ENCODE results near the gene TVP23A. TPM values are rescaled to one million over a fixed set of nuclear protein-coding genes. Genes with fewer than 3 reads are reported as not detected.

TVP23A gene
- total RNA-seq, 1 experiment from 2014 or later = not detected

DNA sequence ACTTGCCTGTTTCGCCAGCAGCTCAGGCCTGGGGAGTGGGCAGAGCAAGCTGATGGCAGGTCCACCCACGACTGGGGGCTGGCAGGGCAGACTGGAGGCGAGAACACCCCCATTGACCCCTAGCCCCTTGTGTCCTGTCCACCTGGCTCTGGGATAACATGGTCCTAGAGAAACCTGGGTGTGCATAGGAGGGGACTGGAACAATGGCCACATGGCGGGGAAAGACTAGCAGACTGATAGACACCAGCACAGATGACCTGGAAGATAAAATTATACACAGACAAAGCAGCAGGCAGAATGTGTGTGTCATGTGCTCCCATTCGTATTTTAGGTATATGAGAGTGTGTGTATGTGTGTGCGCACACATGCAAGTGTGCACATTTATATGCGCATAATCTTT, 51.5 kb downstream of the TVP23A start:
- no TSS peak for BruUV-seq (replicated peaks)
- intact Hi-C loops (cut with micrococcal nuclease; ENCODE audit: unreplicated experiment) = no loop called here
- H3K9me3 ChIP-seq (ENCODE audit: low read depth, low read length, poor library complexity, severe bottlenecking) = no peaks in the 10 kb centered on the region

DNA sequence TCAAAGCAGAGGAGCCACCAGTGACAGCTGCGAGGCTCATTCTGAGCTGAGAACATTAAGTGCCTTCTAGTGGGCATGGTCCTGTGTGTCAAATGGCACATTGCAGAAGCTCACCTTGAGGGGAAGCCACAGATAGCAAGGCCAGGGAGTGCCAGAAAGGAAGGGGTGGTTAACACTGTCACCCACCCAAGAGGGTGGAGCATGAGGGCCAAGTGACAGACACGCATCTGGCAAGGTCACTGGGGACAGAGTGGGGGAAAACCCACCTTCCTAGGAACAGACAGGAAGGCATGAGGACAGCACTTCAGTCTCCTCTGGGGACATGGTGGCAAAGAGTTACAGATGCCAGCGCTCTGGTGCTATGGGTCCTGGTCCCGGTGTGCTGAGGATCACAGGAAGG, 52.8 kb downstream of the TVP23A start:
- Histone ChIP-seq H3K4me3 (ENCODE audit: low read depth, low read length, poor library complexity, severe bottlenecking) (no peak overlapping the region), H3K9me3 (ENCODE audit: low read depth, low read length, poor library complexity, severe bottlenecking) (no peaks in the 10 kb centered on the region), H3K4me1 (ENCODE audit: insufficient read depth, low read length, poor library complexity, severe bottlenecking) (no peaks in the 10 kb centered on the region), H3K27me3 (replicated peaks; ENCODE audit: insufficient read depth, low read depth, low read length, poor library complexity) (no peaks in the 10 kb centered on the region), H3K36me3 (ENCODE audit: insufficient read depth, low read length, poor library complexity, severe bottlenecking) (peaks cover 4% of the 10 kb centered on the region), H3K27ac (ENCODE audit: low read depth, low read length, poor library complexity, severe bottlenecking) (no peak overlapping the region)
- TF ChIP-seq EZH2 (IDR thresholded peaks at IDR 0.05; ENCODE audit: borderline replicate concordance, low read depth, low read length, poor library complexity, severe bottlenecking) = no peak
- TF ChIP-seq CTCF (conservative IDR thresholded peaks at IDR 0.05; ENCODE audit: low read depth, low read length) = no peak
- POLR2A ChIA-PET (ENCODE audit: low non-redundant PET) = no interaction called here
- CTCF ChIA-PET = no interaction called here
- no peak for DNase-seq (ENCODE audit: low spot score)
- intact Hi-C loops (cut with micrococcal nuclease; ENCODE audit: unreplicated experiment) = no loop called here
- BruUV-seq (replicated peaks) = no TSS peak

More for the DNA sequence above, 51.5 kb downstream of the TVP23A start:
- ChIA-PET POLR2A (ENCODE audit: low non-redundant PET) (no interaction called here), CTCF (no interaction called here)
- DNase-seq (ENCODE audit: low spot score) = no peak
- Histone ChIP-seq H3K27me3 (replicated peaks; ENCODE audit: insufficient read depth, low read depth, low read length, poor library complexity) (no peaks in the 10 kb centered on the region), H3K4me3 (ENCODE audit: low read depth, low read length, poor library complexity, severe bottlenecking) (no peak overlapping the region), H3K27ac (ENCODE audit: low read depth, low read length, poor library complexity, severe bottlenecking) (no peak overlapping the region), H3K36me3 (ENCODE audit: insufficient read depth, low read length, poor library complexity, severe bottlenecking) (no peaks in the 10 kb centered on the region), H3K4me1 (ENCODE audit: insufficient read depth, low read length, poor library complexity, severe bottlenecking) (no peaks in the 10 kb centered on the region)
- TF ChIP-seq EZH2 (IDR thresholded peaks at IDR 0.05; ENCODE audit: borderline replicate concordance, low read depth, low read length, poor library complexity, severe bottlenecking) (no peak), CTCF (conservative IDR thresholded peaks at IDR 0.05; ENCODE audit: low read depth, low read length) (no peak)

DNA sequence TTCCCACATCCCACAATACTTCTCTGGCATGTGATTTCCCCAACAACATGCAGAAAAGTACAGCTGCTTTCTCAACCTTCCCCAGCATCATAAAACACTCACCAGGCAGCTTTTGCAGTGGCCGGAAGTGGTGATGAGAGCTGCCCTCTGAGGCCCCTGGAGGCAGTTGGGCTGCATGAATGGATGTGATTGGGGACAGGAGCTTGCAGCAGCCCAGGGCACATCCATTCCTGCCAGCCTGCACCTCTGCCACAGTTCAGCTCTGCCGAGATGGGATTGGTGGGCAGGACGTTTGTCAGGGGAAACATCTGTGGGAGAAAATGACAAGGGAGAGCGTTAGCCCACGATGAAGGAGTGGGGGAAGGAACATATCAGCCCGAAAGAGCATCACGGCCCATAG, 55.1 kb downstream of the TVP23A start:
- no TSS peak for BruUV-seq (replicated peaks)
- Histone ChIP-seq H3K36me3 (ENCODE audit: insufficient read depth, low read length, poor library complexity, severe bottlenecking) (peaks cover 4% of the 10 kb centered on the region), H3K4me3 (ENCODE audit: low read depth, low read length, poor library complexity, severe bottlenecking) (no peak overlapping the region), H3K27me3 (replicated peaks; ENCODE audit: insufficient read depth, low read depth, low read length, poor library complexity) (no peaks in the 10 kb centered on the region), H3K27ac (ENCODE audit: low read depth, low read length, poor library complexity, severe bottlenecking) (no peak overlapping the region), H3K9me3 (ENCODE audit: low read depth, low read length, poor library complexity, severe bottlenecking) (no peaks in the 10 kb centered on the region), H3K4me1 (ENCODE audit: insufficient read depth, low read length, poor library complexity, severe bottlenecking) (no peaks in the 10 kb centered on the region)
- CTCF ChIA-PET = no interaction called here
- TF ChIP-seq EZH2 (IDR thresholded peaks at IDR 0.05; ENCODE audit: borderline replicate concordance, low read depth, low read length, poor library complexity, severe bottlenecking) = no peak
- no peak for TF ChIP-seq CTCF (conservative IDR thresholded peaks at IDR 0.05; ENCODE audit: low read depth, low read length)
- POLR2A ChIA-PET (ENCODE audit: low non-redundant PET) = no interaction called here
- no peak for DNase-seq (ENCODE audit: low spot score)
- intact Hi-C loops (cut with micrococcal nuclease; ENCODE audit: unreplicated experiment) = no loop called here
